ENCODE measurements around the gene ACAP3.

Gene ACAP3

GRCh38 chr1:1270813-1271212 is 36.9 kb downstream of the ACAP3 start:
- Histone ChIP-seq H3K4me3 (ENCODE audit: low read depth in 1 of 2, low read length in 1 of 2) (no peak overlapping the region), H3K36me3 (peaks cover 46% of the 10 kb centered on the region), H3K27me3 (no peaks in the 10 kb centered on the region), H3K9me3 (no peaks in the 10 kb centered on the region), H3K27ac (no peak overlapping the region), H3K4me1 (ENCODE audit: control insufficient read depth in 1 of 2, insufficient read depth in 1 of 2, low read depth in 1 of 2, low read length in 1 of 2) (peaks cover 29% of the 10 kb centered on the region in 2 experiments)
- TF ChIP-seq CTCF (IDR thresholded peaks at IDR 0.05), result no peak

GRCh38 chr1:1268284-1268682 is 39.4 kb downstream of the ACAP3 start:
- Histone ChIP-seq H3K27me3 (no peaks in the 10 kb centered on the region), H3K4me3 (ENCODE audit: low read depth in 1 of 2, low read length in 1 of 2) (no peak overlapping the region), H3K4me1 (ENCODE audit: control insufficient read depth in 1 of 2, insufficient read depth in 1 of 2, low read depth in 1 of 2, low read length in 1 of 2) (peaks cover 22 to 23% of the 10 kb centered on the region in 2 experiments), H3K36me3 (peaks cover 71% of the 10 kb centered on the region), H3K9me3 (no peaks in the 10 kb centered on the region), H3K27ac (no peak overlapping the region)
- no peak for TF ChIP-seq CTCF (IDR thresholded peaks at IDR 0.05)

GRCh38 chr1:1267488-1268283 is 40.0 kb downstream of the ACAP3 start:
- H3K36me3 ChIP-seq, result peaks cover 77% of the 10 kb centered on the region
- no peak for TF ChIP-seq CTCF (IDR thresholded peaks at IDR 0.05)

GRCh38 chr1:1264868-1265272 is 42.9 kb downstream of the ACAP3 start:
- no peak overlapping the region for H3K27ac ChIP-seq
- peaks cover 92% of the 10 kb centered on the region for H3K36me3 ChIP-seq
- H3K4me1 ChIP-seq (ENCODE audit: control insufficient read depth in 1 of 2, insufficient read depth in 1 of 2, low read depth in 1 of 2, low read length in 1 of 2), result no peaks in the 10 kb centered on the region
- no peak overlapping the region for H3K4me3 ChIP-seq (ENCODE audit: low read depth in 1 of 2, low read length in 1 of 2)
- TF ChIP-seq CTCF (IDR thresholded peaks at IDR 0.05), result no peak
- H3K27me3 ChIP-seq, result no peaks in the 10 kb centered on the region
- H3K9me3 ChIP-seq, result no peaks in the 10 kb centered on the region

More at GRCh38 chr1:1267488-1268283, 40.0 kb downstream of the ACAP3 start:
- Histone ChIP-seq H3K4me1 (ENCODE audit: control insufficient read depth in 1 of 2, insufficient read depth in 1 of 2, low read depth in 1 of 2, low read length in 1 of 2) (peaks cover 17 to 19% of the 10 kb centered on the region in 2 experiments), H3K4me3 (ENCODE audit: low read depth in 1 of 2, low read length in 1 of 2) (no peak overlapping the region), H3K9me3 (no peaks in the 10 kb centered on the region), H3K27ac (no peak overlapping the region), H3K27me3 (no peaks in the 10 kb centered on the region)

GRCh38 chr1:1264026-1264425 is 43.7 kb downstream of the ACAP3 start:
- H3K4me1 ChIP-seq (ENCODE audit: control insufficient read depth in 1 of 2, insufficient read depth in 1 of 2, low read depth in 1 of 2, low read length in 1 of 2), result no peaks in the 10 kb centered on the region
- no peaks in the 10 kb centered on the region for H3K9me3 ChIP-seq
- no peak for TF ChIP-seq CTCF (IDR thresholded peaks at IDR 0.05)
- H3K27me3 ChIP-seq, result no peaks in the 10 kb centered on the region
- H3K4me3 ChIP-seq (ENCODE audit: low read depth in 1 of 2, low read length in 1 of 2), result no peak overlapping the region
- H3K36me3 ChIP-seq, result peaks cover 95% of the 10 kb centered on the region
- no peak overlapping the region for H3K27ac ChIP-seq
